Measurements from ENCODE around the gene TNF.
A peak's percentile ranks its signal among the peaks of the same experiment; 100 is the strongest.

The TNF gene

GRCh38 chr6:31624070-31624469, 48.7 kb downstream of the TNF start:
- no peak for DNase-seq (ENCODE audit: low spot score)
- H3K27ac ChIP-seq = no peak overlapping the region
- POLR2A ChIA-PET (ENCODE audit: low non-redundant PET) = interaction anchor here (1.4 kb wide), 1 partner anchor 29 kb away, joined by 4 read pairs; the partner anchor contains the start of gene BAG6
- no peak for TF ChIP-seq CTCF (conservative IDR thresholded peaks at IDR 0.05; ENCODE audit: low read depth)
- CTCF ChIA-PET = interaction anchor here (1.0 kb wide), 1 partner anchor 15 kb away, joined by 3 read pairs; no protein-coding TSS in a partner anchor

DNA sequence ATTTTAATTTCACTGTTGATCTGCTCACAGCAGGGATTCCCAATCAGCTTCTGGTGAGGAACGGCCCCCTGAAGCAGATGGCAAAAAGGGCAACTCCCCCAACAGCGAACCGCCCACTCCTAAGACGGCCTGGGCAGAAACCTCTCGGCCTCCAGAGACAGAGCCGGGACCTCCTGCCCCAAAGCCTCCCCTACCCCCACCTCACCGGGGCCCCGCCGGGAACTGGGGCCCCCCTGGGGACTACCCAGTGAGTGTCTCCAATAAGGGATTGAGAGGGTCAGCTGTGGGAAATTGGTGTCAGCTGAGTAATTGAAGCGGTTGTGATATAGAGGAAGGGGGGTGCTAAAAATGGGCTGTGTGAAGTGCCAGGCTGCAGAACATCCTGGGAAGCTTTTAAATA, 51.6 kb downstream of the TNF start:
- TF ChIP-seq CTCF (conservative IDR thresholded peaks at IDR 0.05; ENCODE audit: low read depth) = no peak
- ChIA-PET CTCF (no interaction called here), POLR2A (ENCODE audit: low non-redundant PET) (no interaction called here)
- no peak for DNase-seq (ENCODE audit: low spot score)
- H3K27ac ChIP-seq = no peak overlapping the region

DNA sequence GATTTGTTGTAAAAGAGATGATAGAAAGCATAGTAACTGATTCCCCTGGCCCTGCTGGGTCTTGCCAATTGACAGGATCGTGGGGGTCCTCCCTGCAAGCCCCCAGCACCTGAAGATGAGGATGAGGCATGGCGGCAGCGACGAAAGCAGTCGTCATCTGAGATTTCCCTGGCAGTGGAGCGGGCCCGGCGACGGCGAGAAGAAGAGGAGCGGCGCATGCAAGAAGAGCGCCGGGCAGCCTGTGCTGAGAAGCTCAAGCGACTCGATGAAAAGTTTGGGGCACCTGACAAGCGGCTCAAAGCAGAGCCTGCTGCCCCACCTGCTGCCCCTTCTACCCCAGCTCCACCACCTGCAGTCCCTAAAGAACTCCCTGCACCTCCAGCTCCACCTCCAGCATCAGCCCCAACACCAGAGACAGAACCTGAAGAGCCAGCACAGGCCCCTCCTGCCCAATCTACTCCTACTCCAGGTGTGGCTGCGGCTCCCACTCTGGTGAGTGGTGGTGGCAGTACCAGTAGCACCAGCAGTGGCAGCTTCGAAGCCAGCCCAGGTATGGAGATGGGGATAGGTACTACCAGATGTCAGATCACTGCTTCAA, 52.4 kb downstream of the TNF start:
- DNase-seq (ENCODE audit: low spot score) = no peak
- ChIA-PET POLR2A (ENCODE audit: low non-redundant PET) (no interaction called here), CTCF (interaction anchor here (0.5 kb wide), 1 partner anchor 9 kb away, joined by 3 read pairs; no protein-coding TSS in a partner anchor)
- peak overlapping the region; percentile 25; the same call in 1 of the 2 replicates for H3K27ac ChIP-seq
- no peak for TF ChIP-seq CTCF (conservative IDR thresholded peaks at IDR 0.05; ENCODE audit: low read depth)
